ENCODE data around the gene CWC15. TPM values are rescaled to one million over a fixed set of nuclear protein-coding genes. Genes with fewer than 3 reads are reported as not detected.
A peak's percentile ranks its signal among the peaks of the same experiment; 100 is the strongest.

The CWC15 gene
- polyA plus RNA-seq, 1 donor from 2014 or later: 151 TPM

DNA sequence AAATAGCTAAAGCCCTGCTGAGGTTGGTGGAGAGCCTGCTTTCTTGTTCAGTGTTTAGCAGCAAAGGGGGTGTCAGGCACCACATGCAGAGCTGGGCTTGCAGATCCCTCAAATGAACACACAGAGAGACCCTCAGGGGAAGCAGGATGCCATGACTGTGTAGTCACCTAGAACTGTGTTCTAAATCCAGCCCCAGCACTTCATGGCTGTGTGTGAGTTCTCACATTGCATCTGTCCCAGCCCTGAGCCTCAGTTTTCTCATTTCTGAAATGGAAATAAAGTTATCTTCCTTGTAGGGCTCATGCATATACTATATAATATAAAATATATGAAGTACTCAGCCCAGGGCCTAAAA lies 47.1 kb downstream of the CWC15 start:
- Histone ChIP-seq H3K27me3 (ENCODE audit: insufficient read depth, low read depth, low read length) (no peaks in the 10 kb centered on the region), H3K9me3 (ENCODE audit: low read length) (no peaks in the 10 kb centered on the region), H3F3A (ENCODE audit: insufficient read depth, low read length, poor library complexity, severe bottlenecking) (no peaks in the 10 kb centered on the region), H3K4me3 (ENCODE audit: low read length) (no peak overlapping the region), H2AFZ (ENCODE audit: low read depth, low read length) (no peak overlapping the region), H3K9me2 (ENCODE audit: insufficient read depth, low read length) (no peaks in the 10 kb centered on the region), H4K20me1 (ENCODE audit: insufficient read depth) (no peaks in the 10 kb centered on the region), H3K9ac (ENCODE audit: low read length) (no peak overlapping the region), H3K27ac (ENCODE audit: low read length) (no peak overlapping the region), H3K36me3 (ENCODE audit: insufficient read depth, low read length) (no peaks in the 10 kb centered on the region), H3K4me2 (ENCODE audit: low read length) (no peak overlapping the region), H3K79me2 (replicated peaks; ENCODE audit: insufficient read depth, low read length) (no peaks in the 10 kb centered on the region)
- TF ChIP-seq EZH2 (IDR thresholded peaks at IDR 0.05; ENCODE audit: borderline replicate concordance, insufficient read depth, low read length, poor library complexity, severe bottlenecking) (no peak), MXI1 (conservative IDR thresholded peaks at IDR 0.05; ENCODE audit: poor library complexity, severe bottlenecking) (no peak), POLR2AphosphoS5 (IDR thresholded peaks at IDR 0.05) (no peak), EP300 (conservative IDR thresholded peaks at IDR 0.05; ENCODE audit: poor library complexity, severe bottlenecking) (no peak), TAF1 (IDR thresholded peaks at IDR 0.05; ENCODE audit: low read depth) (no peak)
- TF ChIP-seq, protein P1, sequence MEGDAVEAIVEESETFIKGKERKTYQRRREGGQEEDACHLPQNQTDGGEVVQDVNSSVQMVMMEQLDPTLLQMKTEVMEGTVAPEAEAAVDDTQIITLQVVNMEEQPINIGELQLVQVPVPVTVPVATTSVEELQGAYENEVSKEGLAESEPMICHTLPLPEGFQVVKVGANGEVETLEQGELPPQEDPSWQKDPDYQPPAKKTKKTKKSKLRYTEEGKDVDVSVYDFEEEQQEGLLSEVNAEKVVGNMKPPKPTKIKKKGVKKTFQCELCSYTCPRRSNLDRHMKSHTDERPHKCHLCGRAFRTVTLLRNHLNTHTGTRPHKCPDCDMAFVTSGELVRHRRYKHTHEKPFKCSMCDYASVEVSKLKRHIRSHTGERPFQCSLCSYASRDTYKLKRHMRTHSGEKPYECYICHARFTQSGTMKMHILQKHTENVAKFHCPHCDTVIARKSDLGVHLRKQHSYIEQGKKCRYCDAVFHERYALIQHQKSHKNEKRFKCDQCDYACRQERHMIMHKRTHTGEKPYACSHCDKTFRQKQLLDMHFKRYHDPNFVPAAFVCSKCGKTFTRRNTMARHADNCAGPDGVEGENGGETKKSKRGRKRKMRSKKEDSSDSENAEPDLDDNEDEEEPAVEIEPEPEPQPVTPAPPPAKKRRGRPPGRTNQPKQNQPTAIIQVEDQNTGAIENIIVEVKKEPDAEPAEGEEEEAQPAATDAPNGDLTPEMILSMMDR (IDR thresholded peaks at IDR 0.05; ENCODE audit: poor library complexity, severe bottlenecking): no peak

DNA sequence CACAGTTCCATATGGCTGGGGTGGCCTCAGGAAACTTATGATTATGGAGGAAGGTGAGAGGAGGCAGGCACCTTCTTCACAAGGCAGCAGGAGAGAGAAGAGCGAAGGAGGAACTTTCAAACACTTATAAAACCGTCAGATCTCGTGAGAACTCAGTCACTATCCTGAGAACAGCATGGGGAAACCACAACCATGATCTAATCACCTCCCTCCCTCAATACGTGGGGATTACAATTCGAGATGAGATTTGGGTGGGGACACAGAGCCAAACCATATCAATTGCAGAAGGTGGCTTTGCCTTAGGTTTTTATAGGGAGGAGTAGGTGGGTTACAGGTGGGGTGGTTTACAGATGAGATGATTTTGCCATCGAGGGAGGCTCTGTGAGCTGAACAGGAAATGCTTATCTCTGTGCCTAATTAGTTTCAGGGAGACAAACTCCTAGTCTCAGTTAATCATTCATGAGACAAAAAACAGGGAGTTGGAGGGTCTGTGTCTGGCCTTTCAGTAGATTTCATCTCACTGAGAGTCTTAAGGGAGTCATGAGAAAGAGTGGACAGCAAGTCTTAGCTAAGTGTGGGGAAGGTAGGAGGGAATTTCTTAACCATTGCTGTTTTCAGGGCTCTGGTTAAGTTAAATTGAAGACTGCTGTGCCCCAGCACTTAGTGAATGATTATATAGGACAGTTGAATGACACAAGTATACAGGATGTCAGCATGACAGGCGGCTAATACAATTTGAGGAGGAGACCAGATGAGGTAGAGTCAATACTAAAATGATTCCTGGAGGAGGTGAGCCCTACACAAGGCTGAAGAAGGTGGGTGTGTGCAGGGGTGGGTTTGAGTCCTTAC lies 47.7 kb downstream of the CWC15 start:
- Histone ChIP-seq H3K9ac (ENCODE audit: low read length) (no peak overlapping the region), H3K27me3 (ENCODE audit: insufficient read depth, low read depth, low read length) (no peaks in the 10 kb centered on the region), H3K27ac (ENCODE audit: low read length) (no peak overlapping the region), H3K36me3 (ENCODE audit: insufficient read depth, low read length) (no peaks in the 10 kb centered on the region), H3K79me2 (replicated peaks; ENCODE audit: insufficient read depth, low read length) (no peaks in the 10 kb centered on the region), H3K9me2 (ENCODE audit: insufficient read depth, low read length) (no peaks in the 10 kb centered on the region), H3K9me3 (ENCODE audit: low read length) (no peaks in the 10 kb centered on the region), H3K4me2 (ENCODE audit: low read length) (no peak overlapping the region), H4K20me1 (ENCODE audit: insufficient read depth) (no peaks in the 10 kb centered on the region), H3F3A (ENCODE audit: insufficient read depth, low read length, poor library complexity, severe bottlenecking) (no peaks in the 10 kb centered on the region), H3K4me3 (ENCODE audit: low read length) (no peak overlapping the region), H2AFZ (ENCODE audit: low read depth, low read length) (no peak overlapping the region)
- peak; percentile 52 for TF ChIP-seq EP300 (conservative IDR thresholded peaks at IDR 0.05; ENCODE audit: poor library complexity, severe bottlenecking)
- no peak for TF ChIP-seq EZH2 (IDR thresholded peaks at IDR 0.05; ENCODE audit: borderline replicate concordance, insufficient read depth, low read length, poor library complexity, severe bottlenecking)
- TF ChIP-seq POLR2AphosphoS5 (IDR thresholded peaks at IDR 0.05): peak; percentile 40

DNA sequence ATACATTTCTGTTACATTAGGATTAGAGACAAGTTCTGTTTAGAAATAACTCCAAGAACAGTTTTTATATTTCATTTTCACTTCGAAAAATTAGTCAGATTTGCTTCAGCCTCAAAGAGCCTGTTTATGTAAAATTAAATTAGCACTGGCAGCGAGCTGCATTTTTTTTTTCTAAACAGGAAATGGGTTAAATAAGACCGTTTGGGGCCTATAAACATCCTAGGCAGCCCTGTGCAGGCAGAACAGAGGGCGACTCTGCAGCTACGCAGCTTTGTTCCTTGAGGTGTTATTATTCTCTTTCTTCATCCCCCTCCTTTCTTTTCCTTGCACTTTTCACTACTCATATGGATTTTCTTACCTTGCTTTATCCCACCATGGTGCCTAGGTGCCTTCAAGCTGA lies 48.7 kb downstream of the CWC15 start:
- no peak overlapping the region for H2AFZ ChIP-seq (ENCODE audit: low read depth, low read length)
- TF ChIP-seq SMC3 (conservative IDR thresholded peaks at IDR 0.05; ENCODE audit: poor library complexity): no peak
- TF ChIP-seq, protein P1 (IDR thresholded peaks at IDR 0.05; ENCODE audit: poor library complexity, severe bottlenecking): no peak
- TF ChIP-seq TAF1 (IDR thresholded peaks at IDR 0.05; ENCODE audit: low read depth): no peak
- TF ChIP-seq POLR2AphosphoS5 (IDR thresholded peaks at IDR 0.05): no peak
- TF ChIP-seq MXI1 (conservative IDR thresholded peaks at IDR 0.05; ENCODE audit: poor library complexity, severe bottlenecking): no peak
- no peak for TF ChIP-seq RAD21 (conservative IDR thresholded peaks at IDR 0.05)
- no peak for TF ChIP-seq EZH2 (IDR thresholded peaks at IDR 0.05; ENCODE audit: borderline replicate concordance, insufficient read depth, low read length, poor library complexity, severe bottlenecking)
- TF ChIP-seq, protein P2, sequence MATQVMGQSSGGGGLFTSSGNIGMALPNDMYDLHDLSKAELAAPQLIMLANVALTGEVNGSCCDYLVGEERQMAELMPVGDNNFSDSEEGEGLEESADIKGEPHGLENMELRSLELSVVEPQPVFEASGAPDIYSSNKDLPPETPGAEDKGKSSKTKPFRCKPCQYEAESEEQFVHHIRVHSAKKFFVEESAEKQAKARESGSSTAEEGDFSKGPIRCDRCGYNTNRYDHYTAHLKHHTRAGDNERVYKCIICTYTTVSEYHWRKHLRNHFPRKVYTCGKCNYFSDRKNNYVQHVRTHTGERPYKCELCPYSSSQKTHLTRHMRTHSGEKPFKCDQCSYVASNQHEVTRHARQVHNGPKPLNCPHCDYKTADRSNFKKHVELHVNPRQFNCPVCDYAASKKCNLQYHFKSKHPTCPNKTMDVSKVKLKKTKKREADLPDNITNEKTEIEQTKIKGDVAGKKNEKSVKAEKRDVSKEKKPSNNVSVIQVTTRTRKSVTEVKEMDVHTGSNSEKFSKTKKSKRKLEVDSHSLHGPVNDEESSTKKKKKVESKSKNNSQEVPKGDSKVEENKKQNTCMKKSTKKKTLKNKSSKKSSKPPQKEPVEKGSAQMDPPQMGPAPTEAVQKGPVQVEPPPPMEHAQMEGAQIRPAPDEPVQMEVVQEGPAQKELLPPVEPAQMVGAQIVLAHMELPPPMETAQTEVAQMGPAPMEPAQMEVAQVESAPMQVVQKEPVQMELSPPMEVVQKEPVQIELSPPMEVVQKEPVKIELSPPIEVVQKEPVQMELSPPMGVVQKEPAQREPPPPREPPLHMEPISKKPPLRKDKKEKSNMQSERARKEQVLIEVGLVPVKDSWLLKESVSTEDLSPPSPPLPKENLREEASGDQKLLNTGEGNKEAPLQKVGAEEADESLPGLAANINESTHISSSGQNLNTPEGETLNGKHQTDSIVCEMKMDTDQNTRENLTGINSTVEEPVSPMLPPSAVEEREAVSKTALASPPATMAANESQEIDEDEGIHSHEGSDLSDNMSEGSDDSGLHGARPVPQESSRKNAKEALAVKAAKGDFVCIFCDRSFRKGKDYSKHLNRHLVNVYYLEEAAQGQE (IDR thresholded peaks at IDR 0.05; ENCODE audit: borderline replicate concordance): no peak
- TF ChIP-seq EP300 (conservative IDR thresholded peaks at IDR 0.05; ENCODE audit: poor library complexity, severe bottlenecking): no peak
- H4K20me1 ChIP-seq (ENCODE audit: insufficient read depth): no peaks in the 10 kb centered on the region
- no peak overlapping the region for H3K27ac ChIP-seq (ENCODE audit: low read length)
- no peaks in the 10 kb centered on the region for H3K9me3 ChIP-seq (ENCODE audit: low read length)
- H3K4me2 ChIP-seq (ENCODE audit: low read length): no peak overlapping the region
- H3K27me3 ChIP-seq (ENCODE audit: insufficient read depth, low read depth, low read length): no peaks in the 10 kb centered on the region
- H3K9me2 ChIP-seq (ENCODE audit: insufficient read depth, low read length): no peaks in the 10 kb centered on the region
- no peaks in the 10 kb centered on the region for H3K36me3 ChIP-seq (ENCODE audit: insufficient read depth, low read length)
- no peaks in the 10 kb centered on the region for H3K79me2 ChIP-seq (replicated peaks; ENCODE audit: insufficient read depth, low read length)
- H3F3A ChIP-seq (ENCODE audit: insufficient read depth, low read length, poor library complexity, severe bottlenecking): no peaks in the 10 kb centered on the region
- H3K4me3 ChIP-seq (ENCODE audit: low read length): no peak overlapping the region
- H3K9ac ChIP-seq (ENCODE audit: low read length): no peak overlapping the region

Data from neural cell (in vitro differentiated cells).